Mucosa of rectum (tissue), 2 donors: ENCODE measurements around the gene MXD1.
A peak's percentile ranks its signal among the peaks of the same experiment; 100 is the strongest.

Experiments used
- H3K27ac ChIP-seq, 2 donors: one replicate each; pipeline ENCODE4 v1.7.0; 2013; ENCODE audit warnings: inconsistent platforms in 2 of 2, low read depth in 2 of 2, low read length in 2 of 2
- H3K27me3 ChIP-seq, 2 donors: one replicate each; pipeline ENCODE4 v1.7.0; 2013; ENCODE audit warnings: low read length in 2 of 2; ENCODE audit not compliant: control insufficient read depth in 2 of 2, insufficient read depth in 2 of 2
- H3K36me3 ChIP-seq, 2 donors: one replicate each; pipeline ENCODE4 v1.7.0; 2013; ENCODE audit warnings: low read length in 2 of 2; ENCODE audit not compliant: control insufficient read depth in 2 of 2, insufficient read depth in 2 of 2
- H3K4me1 ChIP-seq, 2 donors: one replicate each; pipeline ENCODE4 v1.7.0; 2013; ENCODE audit warnings: low read length in 2 of 2, mild to moderate bottlenecking in 1 of 2; ENCODE audit not compliant: control insufficient read depth in 2 of 2, insufficient read depth in 2 of 2
- H3K4me3 ChIP-seq, 2 donors: one replicate each; pipeline ENCODE4 v1.7.0; 2013; ENCODE audit warnings: low read length in 2 of 2
- H3K9ac ChIP-seq, 2 donors: one replicate each; pipeline ENCODE4 v1.7.0; 2013; ENCODE audit warnings: low read length in 2 of 2, low read depth in 1 of 2, mild to moderate bottlenecking in 1 of 2
- H3K9me3 ChIP-seq, 2 donors: one replicate each; pipeline ENCODE4 v1.7.0; 2013; ENCODE audit warnings: low read length in 2 of 2; ENCODE audit not compliant: control insufficient read depth in 2 of 2
- donor health status: healthy.
- donor health status: Normal muscosa, but diverticular disease.

The MXD1 gene

DNA sequence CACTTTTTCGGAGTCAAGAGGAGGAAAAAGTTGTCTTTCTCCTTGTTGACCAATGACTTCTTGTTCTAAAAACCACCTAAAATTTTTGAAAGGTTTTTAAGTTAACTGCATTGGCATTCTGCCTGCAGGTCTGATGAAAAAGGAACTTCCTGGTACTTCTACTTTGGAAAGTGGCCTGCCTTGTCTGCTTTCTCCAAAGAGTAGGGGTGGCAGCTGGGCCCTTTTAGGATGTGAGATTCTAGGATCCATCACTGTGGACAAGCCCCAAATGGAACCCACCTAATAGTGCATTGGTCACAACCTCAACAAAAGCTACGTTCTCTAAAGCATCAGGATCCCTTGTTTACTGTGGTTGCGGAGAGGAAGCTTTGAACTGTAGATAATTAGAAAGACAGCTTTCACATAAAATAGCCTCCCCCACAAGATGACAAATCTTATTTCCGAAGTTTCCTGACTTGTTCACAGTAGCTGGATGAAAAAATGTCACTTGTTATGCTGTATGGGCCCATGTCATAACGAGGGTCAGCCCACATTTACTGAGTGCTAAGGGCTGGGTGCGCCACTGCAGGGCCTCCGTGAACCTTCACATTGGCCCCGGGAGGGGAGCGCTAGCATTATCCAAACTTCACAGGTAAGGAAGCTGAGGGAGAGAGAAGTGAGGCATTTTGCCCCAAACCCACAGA lies 29.1 kb downstream of the MXD1 start:
- no peaks in the 10 kb centered on the region for H3K27me3 ChIP-seq
- peak overlapping the region in 1 of 2 donors; percentile 13 for H3K27ac ChIP-seq
- peaks cover 5 to 10% of the 10 kb centered on the region in 2 donors for H3K4me1 ChIP-seq
- no peak overlapping the region for H3K9ac ChIP-seq
- H3K36me3 ChIP-seq, result peaks cover 35 to 45% of the 10 kb centered on the region in 2 donors
- H3K4me3 ChIP-seq, result no peak overlapping the region
- no peaks in the 10 kb centered on the region for H3K9me3 ChIP-seq

DNA sequence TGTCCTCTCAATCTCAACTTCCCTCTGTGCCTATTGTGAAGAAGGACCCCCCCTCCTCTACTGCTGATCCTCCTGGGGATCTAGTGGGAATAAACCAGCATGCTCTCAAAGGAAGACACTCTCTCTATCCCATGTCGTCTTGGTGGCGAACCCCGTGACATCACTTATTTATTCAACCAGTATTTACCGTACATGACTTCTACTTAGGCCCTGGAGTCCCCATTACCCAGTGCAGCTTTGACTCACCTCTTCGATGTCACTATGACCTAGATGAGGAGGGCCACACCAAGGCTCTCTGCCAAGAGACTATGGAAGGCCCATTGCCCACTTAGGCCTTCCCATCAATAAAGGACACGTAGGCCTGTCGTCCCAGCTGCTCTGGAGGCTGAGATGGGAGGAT lies 29.8 kb downstream of the MXD1 start:
- peaks cover 5 to 10% of the 10 kb centered on the region in 2 donors for H3K4me1 ChIP-seq
- H3K36me3 ChIP-seq, result peaks cover 29 to 38% of the 10 kb centered on the region in 2 donors
- H3K27ac ChIP-seq, result no peak overlapping the region
- H3K9me3 ChIP-seq, result no peaks in the 10 kb centered on the region
- peaks cover 0 to 2% of the 10 kb centered on the region in 2 donors for H3K27me3 ChIP-seq
- H3K4me3 ChIP-seq, result no peak overlapping the region
- H3K9ac ChIP-seq, result no peak overlapping the region

DNA sequence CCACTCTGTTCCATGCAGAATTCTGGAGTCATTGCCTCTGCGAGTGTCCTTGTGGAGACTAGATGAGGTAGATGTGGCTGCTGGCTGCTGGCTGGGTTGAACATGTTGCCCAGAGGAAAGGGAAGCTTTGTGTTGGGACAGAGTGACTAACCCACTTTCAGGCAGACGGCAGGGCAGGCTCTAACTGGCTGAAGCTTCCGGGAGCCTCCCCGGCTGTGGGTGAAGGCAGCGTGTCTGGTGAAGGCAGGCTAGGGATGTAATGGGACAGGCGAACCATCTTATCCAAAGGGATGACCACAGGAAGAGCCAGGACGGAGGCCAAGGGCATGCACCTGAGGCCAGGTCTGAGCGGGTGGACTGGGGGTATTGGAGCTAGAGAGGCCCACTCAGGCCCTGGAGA lies 30.5 kb downstream of the MXD1 start:
- Histone ChIP-seq H3K9me3 (no peaks in the 10 kb centered on the region), H3K27me3 (peaks cover 0 to 2% of the 10 kb centered on the region in 2 donors), H3K9ac (no peak overlapping the region), H3K36me3 (peaks cover 28 to 32% of the 10 kb centered on the region in 2 donors), H3K4me3 (no peak overlapping the region), H3K27ac (no peak overlapping the region), H3K4me1 (peaks cover 5 to 10% of the 10 kb centered on the region in 2 donors)

DNA sequence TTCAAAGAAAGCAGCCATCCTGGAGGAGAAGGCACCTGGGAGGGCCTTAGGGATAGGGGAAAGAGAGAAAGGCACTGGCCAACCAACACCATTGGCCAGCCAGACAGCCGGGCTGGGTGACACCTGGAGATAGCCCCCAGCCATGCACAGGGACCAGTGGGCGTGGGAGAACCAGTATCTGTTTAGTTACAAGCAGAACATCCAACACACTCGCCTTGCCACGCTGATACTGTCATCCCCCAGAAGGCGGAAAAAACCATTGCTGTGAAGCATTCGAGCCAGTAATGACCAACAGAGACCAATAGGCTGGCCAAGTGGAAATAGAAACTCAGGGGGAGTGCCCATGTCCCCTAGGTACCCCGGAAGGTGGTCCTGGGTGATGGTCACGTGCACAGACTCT lies 31.0 kb downstream of the MXD1 start:
- H3K4me3 ChIP-seq, result no peak overlapping the region
- peaks cover 0 to 2% of the 10 kb centered on the region in 2 donors for H3K27me3 ChIP-seq
- peaks cover 5 to 10% of the 10 kb centered on the region in 2 donors for H3K4me1 ChIP-seq
- peak overlapping the region; percentile 8 to 59 for H3K27ac ChIP-seq
- no peaks in the 10 kb centered on the region for H3K9me3 ChIP-seq
- H3K36me3 ChIP-seq, result peaks cover 24 to 28% of the 10 kb centered on the region in 2 donors
- no peak overlapping the region for H3K9ac ChIP-seq

DNA sequence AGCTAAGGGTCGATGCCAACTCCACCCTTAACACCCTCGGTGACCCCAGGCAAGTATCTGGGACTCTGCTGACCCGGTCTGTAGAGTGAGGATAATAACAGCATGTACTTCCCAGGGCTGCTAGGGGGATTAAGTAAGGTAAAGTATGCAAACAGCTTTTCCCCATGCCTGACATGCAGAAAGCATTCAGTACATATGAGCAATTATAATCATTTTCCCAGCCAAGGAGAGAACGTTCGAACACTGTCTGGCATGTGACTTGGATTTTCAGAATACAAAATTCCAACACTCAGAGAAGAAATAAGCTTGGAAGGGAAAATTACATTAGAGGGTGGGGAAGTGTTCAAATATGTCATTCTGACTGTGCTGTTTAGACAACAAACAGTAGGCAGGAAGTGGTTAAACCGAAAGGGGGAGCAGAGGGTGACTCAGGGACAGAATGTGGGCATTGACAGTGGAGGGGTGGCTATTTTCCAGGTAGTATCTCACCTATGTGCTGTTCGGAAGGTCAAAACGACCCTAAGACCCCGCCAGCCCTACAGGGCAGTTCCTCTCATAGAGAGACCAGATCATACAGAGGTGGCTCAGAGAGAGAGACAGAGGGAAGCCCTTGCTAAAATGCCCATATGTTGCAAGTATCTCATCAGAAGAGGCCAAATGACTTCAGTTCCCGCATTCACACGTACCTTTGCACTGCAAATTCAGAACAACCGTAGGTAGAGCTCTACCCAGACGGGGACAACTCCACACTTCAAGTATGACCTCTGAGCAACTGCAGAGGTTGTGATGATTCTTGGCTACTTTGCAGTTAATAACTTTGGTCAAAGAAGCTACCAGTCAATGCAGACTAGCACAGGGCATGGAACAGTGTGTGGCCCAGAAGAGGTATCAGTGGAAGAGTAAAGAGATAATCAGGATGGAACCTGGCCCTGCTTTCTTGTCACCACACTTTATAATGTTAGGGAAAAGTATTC lies 31.7 kb downstream of the MXD1 start:
- Histone ChIP-seq H3K36me3 (peaks cover 20 to 22% of the 10 kb centered on the region in 2 donors), H3K4me1 (peaks cover 5 to 10% of the 10 kb centered on the region in 2 donors), H3K27me3 (peaks cover 0 to 2% of the 10 kb centered on the region in 2 donors), H3K4me3 (no peak overlapping the region), H3K27ac (peak overlapping the region; percentile 8 to 59), H3K9ac (peak overlapping the region in 1 of 2 donors; percentile 42), H3K9me3 (no peaks in the 10 kb centered on the region)

DNA sequence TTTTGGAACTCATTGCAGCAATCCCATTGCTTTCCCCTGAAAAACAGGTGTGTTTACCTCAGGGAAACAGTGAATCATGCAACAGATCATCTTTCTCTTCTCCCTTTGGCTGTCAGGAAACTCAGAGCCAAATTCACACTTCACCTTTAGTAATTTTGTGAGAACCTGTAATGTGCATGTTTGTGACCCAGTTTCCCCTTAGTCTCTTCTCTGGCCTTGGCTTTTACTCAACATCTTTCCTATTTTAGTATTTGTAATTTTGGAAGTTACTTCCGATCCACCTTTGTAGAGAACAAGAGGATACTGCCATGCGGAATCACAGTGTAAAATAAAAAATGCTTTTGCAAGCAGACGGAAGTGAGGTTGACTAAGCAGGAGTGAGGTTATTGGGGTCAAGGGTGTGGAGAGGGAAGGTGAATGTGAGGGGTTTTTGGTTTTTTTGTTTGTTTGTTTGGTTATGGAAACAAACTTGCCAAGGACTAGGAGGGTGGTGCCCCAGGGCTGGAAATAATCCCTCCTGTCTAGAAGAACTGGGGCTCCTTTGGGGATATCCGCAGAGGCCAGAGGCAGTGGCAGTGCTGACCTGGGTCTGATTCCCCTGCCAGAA lies 32.5 kb downstream of the MXD1 start:
- Histone ChIP-seq H3K27me3 (peaks cover 0 to 2% of the 10 kb centered on the region in 2 donors), H3K36me3 (peaks cover 13 to 14% of the 10 kb centered on the region in 2 donors), H3K27ac (no peak overlapping the region), H3K4me1 (peaks cover 5 to 10% of the 10 kb centered on the region in 2 donors), H3K9ac (no peak overlapping the region), H3K9me3 (no peaks in the 10 kb centered on the region), H3K4me3 (no peak overlapping the region)

DNA sequence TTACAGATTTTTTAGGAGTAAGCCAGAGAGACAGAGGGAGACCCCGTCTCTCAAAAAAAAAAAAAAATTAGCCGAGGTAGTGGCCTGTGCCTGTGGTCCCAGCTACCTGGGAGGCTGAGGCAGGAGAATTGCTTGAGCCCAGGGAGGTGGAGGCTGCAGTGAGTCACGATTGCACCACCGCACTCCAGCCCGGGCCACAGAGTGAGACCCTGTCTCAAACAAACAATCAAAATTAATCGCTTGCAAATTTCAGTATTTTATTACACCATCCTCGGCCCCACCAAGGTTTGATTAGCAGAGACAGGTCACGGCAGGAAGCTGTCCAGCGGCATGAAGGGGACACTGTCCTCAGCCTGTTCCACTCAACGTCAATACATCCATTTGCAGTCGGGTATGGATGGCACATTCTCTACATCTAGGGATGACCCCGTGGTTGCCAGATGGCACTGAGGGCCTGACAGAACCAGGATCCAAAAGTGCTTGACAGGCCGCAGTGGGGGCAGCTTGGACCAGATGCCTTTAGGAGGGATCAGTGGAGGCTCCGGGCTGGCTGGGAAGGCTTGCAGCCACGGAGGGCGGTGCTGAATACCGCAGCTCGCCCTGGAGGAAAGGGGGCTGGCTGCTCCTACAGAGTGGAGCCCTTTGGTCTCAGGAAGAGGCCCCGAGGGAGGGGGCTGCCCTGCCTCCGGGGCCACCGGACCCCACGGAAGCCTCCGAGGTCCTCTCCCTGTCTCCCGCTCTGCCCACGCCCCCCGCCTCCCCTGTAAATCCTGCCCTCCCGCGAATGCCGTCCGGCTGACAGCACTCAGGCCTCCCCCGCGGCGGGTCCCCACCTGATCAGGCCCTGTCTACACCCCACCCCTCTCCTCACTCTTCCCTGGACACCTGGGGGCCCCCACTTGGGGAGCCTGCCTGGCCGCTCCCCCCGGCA lies 33.4 kb downstream of the MXD1 start:
- Histone ChIP-seq H3K27ac (no peak overlapping the region), H3K9me3 (no peaks in the 10 kb centered on the region), H3K27me3 (peaks cover 0 to 2% of the 10 kb centered on the region in 2 donors), H3K4me1 (peaks cover 5 to 10% of the 10 kb centered on the region in 2 donors), H3K4me3 (no peak overlapping the region), H3K36me3 (peaks cover 5 to 6% of the 10 kb centered on the region in 2 donors), H3K9ac (no peak overlapping the region)

DNA sequence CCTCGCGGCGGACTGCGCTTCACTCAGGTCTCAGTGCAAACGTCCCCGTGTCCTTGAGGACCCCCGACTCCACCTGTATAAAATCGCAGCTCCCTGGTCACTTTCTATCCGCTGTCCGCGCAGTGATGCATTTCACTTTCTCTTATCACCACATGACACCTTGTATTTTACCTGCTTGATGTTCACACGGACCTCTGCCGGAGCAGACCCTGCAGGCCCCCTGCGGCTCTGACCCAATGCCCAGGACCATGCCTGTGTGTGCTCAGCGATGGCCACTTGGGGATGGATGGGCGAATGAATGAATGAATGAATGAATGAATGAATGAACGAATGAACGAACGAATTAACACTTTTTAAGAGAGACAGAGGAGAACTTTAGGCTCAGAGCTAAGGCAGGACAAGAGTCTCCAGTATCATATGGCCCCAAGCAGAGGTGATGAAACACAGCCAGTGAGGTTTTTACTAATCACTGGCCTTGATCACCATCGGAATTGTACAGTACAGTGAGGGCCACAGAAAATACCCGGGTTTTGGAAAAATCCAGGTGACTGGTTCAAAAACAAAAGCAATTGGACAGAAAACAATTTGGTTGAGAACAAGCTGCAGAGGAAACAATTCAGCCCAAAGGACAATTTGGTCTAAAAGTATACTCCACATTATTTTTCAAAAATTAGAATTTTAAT lies 34.2 kb downstream of the MXD1 start:
- Histone ChIP-seq H3K4me3 (no peak overlapping the region), H3K27ac (no peak overlapping the region), H3K9me3 (no peaks in the 10 kb centered on the region), H3K9ac (no peak overlapping the region), H3K36me3 (no peaks in the 10 kb centered on the region), H3K4me1 (peaks cover 5 to 10% of the 10 kb centered on the region in 2 donors), H3K27me3 (peaks cover 0 to 2% of the 10 kb centered on the region in 2 donors)

DNA sequence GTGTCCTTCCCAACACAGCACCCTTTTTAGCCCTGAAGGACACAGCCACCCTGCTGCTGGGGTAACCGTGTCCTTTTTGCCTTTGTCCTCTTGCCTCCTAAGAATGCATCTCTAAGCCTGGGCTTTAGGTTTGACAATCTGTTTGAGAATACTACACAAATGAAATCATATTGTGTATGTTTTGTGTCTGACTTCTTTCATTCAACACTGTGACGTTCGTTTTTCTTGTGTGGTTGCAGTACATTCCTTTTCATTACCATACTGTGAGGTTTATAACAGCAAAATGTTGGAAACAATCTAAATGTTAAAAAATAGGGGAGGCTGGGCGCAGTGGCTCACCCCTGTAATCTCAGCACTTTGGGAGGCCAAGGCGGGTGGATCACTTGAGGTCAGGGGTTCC lies 35.3 kb downstream of the MXD1 start:
- H3K9me3 ChIP-seq, result no peaks in the 10 kb centered on the region
- H3K27ac ChIP-seq, result no peak overlapping the region
- H3K27me3 ChIP-seq, result peaks cover 0 to 2% of the 10 kb centered on the region in 2 donors
- H3K9ac ChIP-seq, result no peak overlapping the region
- H3K4me3 ChIP-seq, result no peak overlapping the region
- peaks cover 5 to 10% of the 10 kb centered on the region in 2 donors for H3K4me1 ChIP-seq
- H3K36me3 ChIP-seq, result no peaks in the 10 kb centered on the region
